K562 (cell line): Measurements from ENCODE around the gene GSTA2. TPM values are rescaled to one million over a fixed set of nuclear protein-coding genes. Genes with fewer than 3 reads are reported as not detected.

ENCODE experiments used
- ATAC-seq: fragments of 200-7000 bp; cut with Tn5 transposase; 3 replicates; pipeline ENCODE4 v1.9.1; 2020; ENCODE audit warnings: moderate library complexity
- BruUV-seq: library from RNA; stranded (reverse); fragments of 400-500 nt; replicated peaks from 2 replicates; lab custom pipeline; 2021; lab: Mats Ljungman, UMichigan
- CTCF ChIA-PET: fragments of 300-600 bp; formaldehyde crosslinking; extraction: SDS; loops from one replicate; lab custom pipeline; 2021; ENCODE audit warnings: low intra/inter-chr PET ratio; lab: Yijun Ruan, JAX
- POLR2A ChIA-PET: fragments of 300-600, 350-650 bp; sonication (Branson Sonifier 250); formaldehyde crosslinking; extraction: SDS; loops from one replicate; lab custom pipeline; 2021; ENCODE audit warnings: antibody characterized with exemption, inconsistent platforms; lab: Yijun Ruan, JAX
- DNase-seq, 4 experiments: peaks; one replicate each; pipeline versions ENCODE4 v3.0.0 to v3.0.0-alpha.2; 2011 to 2018; ENCODE audit warnings: low spot score in 3 of 4, mixed read lengths in 3 of 4; ENCODE audit errors: extremely low read depth in 1 of 4
- FAIRE-seq: peaks from 2 replicates; lab custom pipeline; 2011; peaks lifted over from hg19 to GRCh38; lab: Jason Lieb, UNC
- H2AFZ ChIP-seq: 2 replicates; pipeline ENCODE4 v1.6.0; 2011; ENCODE audit warnings: low read depth, low read length, control low read depth, inconsistent platforms
- H3K27ac ChIP-seq: fragments of 200-600 bp; 3 replicates; pipeline ENCODE4 v1.8.0; 2011; ENCODE audit warnings: low read depth, mild to moderate bottlenecking, control low read depth, inconsistent platforms, low read length, moderate library complexity, mixed read lengths; ENCODE audit errors: extremely low read depth
- H3K27me3 ChIP-seq, 2 experiments: fragments of 300-600 bp in 1 of 2; 2 replicates in 1 of 2; 3 replicates in 1 of 2; pipeline versions ENCODE4 v1.6.0 to v1.8.0; 2011; ENCODE audit warnings: inconsistent platforms in 2 of 2, low read length in 2 of 2, mild to moderate bottlenecking in 1 of 2, mixed read lengths in 1 of 2, moderate library complexity in 1 of 2; ENCODE audit not compliant: control insufficient read depth in 2 of 2, insufficient read depth in 2 of 2
- H3K36me3 ChIP-seq: fragments of 300-600 bp; 3 replicates; pipeline ENCODE4 v1.8.0; 2011; ENCODE audit warnings: mild to moderate bottlenecking, low read length, inconsistent platforms; ENCODE audit not compliant: control insufficient read depth, insufficient read depth
- H3K4me1 ChIP-seq, 2 experiments: fragments of 200-600 bp in 1 of 2; replicated peaks in 1 of 2; 2 replicates in 1 of 2; 3 replicates in 1 of 2; pipeline versions ENCODE4 v1.5.1 to v1.8.0; 2011; ENCODE audit warnings: inconsistent platforms in 2 of 2, low read length in 2 of 2, mild to moderate bottlenecking in 1 of 2, mixed read lengths in 1 of 2, moderate library complexity in 1 of 2; ENCODE audit not compliant: control insufficient read depth in 2 of 2, insufficient read depth in 2 of 2
- H3K4me2 ChIP-seq: 2 replicates; pipeline ENCODE4 v1.6.1; 2011; ENCODE audit warnings: low read length, control low read depth, inconsistent platforms, mixed read lengths; ENCODE audit not compliant: insufficient read depth
- H3K4me3 ChIP-seq: fragments of 200-600 bp; sonication (generic), shearing (Covaris generic); 2 replicates; pipeline ENCODE4 v1.5.1; 2016; ENCODE audit warnings: control low read depth, inconsistent platforms
- H3K79me2 ChIP-seq: fragments of 200-600 bp; 3 replicates; pipeline ENCODE4 v1.8.0; 2011; ENCODE audit warnings: low read length, inconsistent platforms; ENCODE audit not compliant: control insufficient read depth, insufficient read depth
- H3K9ac ChIP-seq, 2 experiments: 2 replicates each; pipeline versions ENCODE4 v1.6.0 to v1.6.1; 2011; ENCODE audit warnings: low read depth in 2 of 2, low read length in 2 of 2, control low read depth in 1 of 2, inconsistent platforms in 1 of 2, mild to moderate bottlenecking in 1 of 2, mixed read lengths in 1 of 2; ENCODE audit not compliant: insufficient read depth in 1 of 2
- H3K9me1 ChIP-seq: one replicate; pipeline ENCODE4 v1.6.0; 2011; ENCODE audit warnings: inconsistent platforms, mild to moderate bottlenecking, low read length, moderate library complexity; ENCODE audit not compliant: control insufficient read depth, insufficient read depth
- H3K9me3 ChIP-seq: replicated peaks from 2 replicates; pipeline ENCODE4 v1.5.1; 2011; ENCODE audit warnings: low read depth, low read length, inconsistent platforms; ENCODE audit not compliant: control insufficient read depth, insufficient read depth
- H4K20me1 ChIP-seq: replicated peaks from 2 replicates; pipeline ENCODE4 v1.6.1; 2011; ENCODE audit warnings: low read length, inconsistent platforms, mixed read lengths; ENCODE audit not compliant: control insufficient read depth, insufficient read depth
- GABPA ChIP-seq: fragments of 200-800 bp; sonication (Bioruptor generic); conservative IDR thresholded peaks from 2 replicates; pipeline ENCODE4 v1.6.1; 2016; ENCODE audit warnings: low read depth, missing genetic modification characterization, missing compliant biosample characterization
- MTF1 ChIP-seq: fragments of 250-450 bp; sonication (Bioruptor Pico); IDR thresholded peaks from 2 replicates; pipeline ENCODE4 v1.9.0; 2021; ENCODE audit warnings: moderate library complexity, mild to moderate bottlenecking, inconsistent platforms, borderline replicate concordance
- NRF1 ChIP-seq, 2 experiments: fragments of 450-650 bp; IDR thresholded peaks in 1 of 2; conservative IDR thresholded peaks in 1 of 2; 2 replicates each; pipeline ENCODE4 v1.6.1; 2014; ENCODE audit warnings: mild to moderate bottlenecking in 2 of 2
- PCBP1 ChIP-seq: fragments of 200-400 bp; formaldehyde crosslinking; IDR thresholded peaks from 2 replicates; pipeline ENCODE4 v1.6.1; 2018; ENCODE audit warnings: mild to moderate bottlenecking, low read depth, low read length; ENCODE audit not compliant: poor library complexity, severe bottlenecking
- SIX5 ChIP-seq, 2 experiments: IDR thresholded peaks; 2 replicates each; pipeline ENCODE4 v1.6.1; 2011; ENCODE audit warnings: low read length in 2 of 2, borderline replicate concordance in 1 of 2, low read depth in 1 of 2, mild to moderate bottlenecking in 1 of 2, moderate library complexity in 1 of 2; ENCODE audit not compliant: insufficient read depth in 1 of 2
- TEAD2 ChIP-seq: fragments of 450-650 bp; IDR thresholded peaks from 2 replicates; pipeline ENCODE4 v1.6.1; 2016; ENCODE audit warnings: missing genetic modification characterization, control low read depth, missing compliant biosample characterization
- WGBS: fragments of 100-300 bp; shearing (Covaris generic); methylation state at CpG from one replicate; pipeline ENCODE4 v1.1.6; 2016; ENCODE audit warnings: low coverage, mixed read lengths; ENCODE audit not compliant: insufficient coverage; ENCODE audit errors: missing lambda C conversion rate; 5-methylcytosine and 5-hydroxymethylcytosine counted together
- in situ Hi-C: fragments of 300-500 bp; cut with MboI; formaldehyde crosslinking; loops from 4 replicates; pipeline ENCODE4 v1.15.0; 2018; ENCODE audit warnings: inconsistent platforms, mixed read lengths
- intact Hi-C: fragments of 100-400 bp; cut with micrococcal nuclease; formaldehyde crosslinking; loops from 2 replicates; pipeline ENCODE4 v1.14.2; 2022
- polyA plus RNA-seq, 8 experiments: library from polyadenylated mRNA; depleted of rRNA in 4 of 8; stranded (reverse) in 5 of 8; unstranded in 3 of 8; fragments of >200 nt; fragmentation: Nextera tagmentation in 2 of 8; fragmentation: Illumina TruSeq in 1 of 8; extraction: Ambion mirVana in 2 of 8; extraction: Trizol in 1 of 8; gene quantifications; 2 replicates each; pipeline versions ENCODE4 v1.2.1 to v1.2.3, GENCODE V29; 2011 to 2014; ENCODE audit warnings: inconsistent platforms in 1 of 8, missing spikeins in 1 of 8
- total RNA-seq, 7 experiments: library from RNA; depleted of rRNA in 6 of 7; stranded (reverse); fragments of >200 nt in 6 of 7; fragmentation: Illumina TruSeq in 2 of 7; extraction: Trizol in 2 of 7; gene quantifications; 2 replicates each; pipeline versions ENCODE4 v1.2.1 to v1.2.3, GENCODE V29; 2011 to 2021; ENCODE audit warnings: low replicate concordance in 1 of 7
- TF ChIP-seq, protein P1 (sequence below): fragments of 450-650 bp; IDR thresholded peaks from 2 replicates; pipeline ENCODE4 v1.6.1; 2016; ENCODE audit warnings: low read depth

The GSTA2 gene
- total and polyA plus RNA-seq, 9 of the 15 experiments (the other 6 are each of a cell fraction or from before 2014, with no cell fraction given): 0.11 to 0.24 (median 0.14) TPM; not detected in 3

DNA sequence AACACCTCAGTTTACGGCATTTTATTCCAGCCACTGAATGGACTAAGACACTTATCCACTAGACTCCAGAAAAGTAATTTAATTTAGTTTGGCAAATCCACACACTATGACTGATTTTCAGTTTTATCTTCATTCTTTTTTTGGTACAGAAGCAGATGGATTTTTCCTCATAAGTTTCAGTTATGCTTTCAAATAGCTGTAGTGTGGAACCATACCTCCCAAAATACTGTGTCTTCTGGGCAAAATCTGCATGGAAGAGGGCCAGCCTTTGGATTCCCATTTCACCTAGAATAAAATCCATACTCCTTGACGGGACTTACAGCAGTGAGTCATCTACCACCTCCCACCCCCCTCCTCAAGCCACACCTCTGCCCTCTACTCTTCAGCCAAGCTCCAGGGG is 43.0 kb downstream of the GSTA2 start:
- Histone ChIP-seq H3K4me3 (no peak overlapping the region), H3K27ac (no peak overlapping the region), H3K9me3 (no peaks in the 10 kb centered on the region), H3K4me1 (peaks cover 9 to 12% of the 10 kb centered on the region in 2 experiments; a peak in 4 of 5 replicates), H3K9ac (no peak overlapping the region), H3K79me2 (no peaks in the 10 kb centered on the region), H4K20me1 (no peaks in the 10 kb centered on the region), H3K9me1 (no peaks in the 10 kb centered on the region), H3K4me2 (no peak overlapping the region), H2AFZ (0 out of 2 replicates have a peak overlapping the region, but pooled peaks have one; percentile 33), H3K36me3 (no peaks in the 10 kb centered on the region), H3K27me3 (no peaks in the 10 kb centered on the region)
- 30% methylated on average over 2 of the region's 2 CpGs for WGBS
- no peak for DNase-seq
- ATAC-seq: no peak
- in situ Hi-C loops: loop anchor here (10.0 kb wide), 1 partner anchor 334 kb away; no protein-coding TSS in a partner anchor
- intact Hi-C loops: loop anchor here (10.0 kb wide), 1 partner anchor 274 kb away; the partner anchor contains the start of gene GSTA4
- BruUV-seq: no TSS peak
- FAIRE-seq: no peak
- TF ChIP-seq GABPA (tag): no peak
- TF ChIP-seq MTF1 (CRISPR knock-in tag): no peak
- TF ChIP-seq, protein P1, sequence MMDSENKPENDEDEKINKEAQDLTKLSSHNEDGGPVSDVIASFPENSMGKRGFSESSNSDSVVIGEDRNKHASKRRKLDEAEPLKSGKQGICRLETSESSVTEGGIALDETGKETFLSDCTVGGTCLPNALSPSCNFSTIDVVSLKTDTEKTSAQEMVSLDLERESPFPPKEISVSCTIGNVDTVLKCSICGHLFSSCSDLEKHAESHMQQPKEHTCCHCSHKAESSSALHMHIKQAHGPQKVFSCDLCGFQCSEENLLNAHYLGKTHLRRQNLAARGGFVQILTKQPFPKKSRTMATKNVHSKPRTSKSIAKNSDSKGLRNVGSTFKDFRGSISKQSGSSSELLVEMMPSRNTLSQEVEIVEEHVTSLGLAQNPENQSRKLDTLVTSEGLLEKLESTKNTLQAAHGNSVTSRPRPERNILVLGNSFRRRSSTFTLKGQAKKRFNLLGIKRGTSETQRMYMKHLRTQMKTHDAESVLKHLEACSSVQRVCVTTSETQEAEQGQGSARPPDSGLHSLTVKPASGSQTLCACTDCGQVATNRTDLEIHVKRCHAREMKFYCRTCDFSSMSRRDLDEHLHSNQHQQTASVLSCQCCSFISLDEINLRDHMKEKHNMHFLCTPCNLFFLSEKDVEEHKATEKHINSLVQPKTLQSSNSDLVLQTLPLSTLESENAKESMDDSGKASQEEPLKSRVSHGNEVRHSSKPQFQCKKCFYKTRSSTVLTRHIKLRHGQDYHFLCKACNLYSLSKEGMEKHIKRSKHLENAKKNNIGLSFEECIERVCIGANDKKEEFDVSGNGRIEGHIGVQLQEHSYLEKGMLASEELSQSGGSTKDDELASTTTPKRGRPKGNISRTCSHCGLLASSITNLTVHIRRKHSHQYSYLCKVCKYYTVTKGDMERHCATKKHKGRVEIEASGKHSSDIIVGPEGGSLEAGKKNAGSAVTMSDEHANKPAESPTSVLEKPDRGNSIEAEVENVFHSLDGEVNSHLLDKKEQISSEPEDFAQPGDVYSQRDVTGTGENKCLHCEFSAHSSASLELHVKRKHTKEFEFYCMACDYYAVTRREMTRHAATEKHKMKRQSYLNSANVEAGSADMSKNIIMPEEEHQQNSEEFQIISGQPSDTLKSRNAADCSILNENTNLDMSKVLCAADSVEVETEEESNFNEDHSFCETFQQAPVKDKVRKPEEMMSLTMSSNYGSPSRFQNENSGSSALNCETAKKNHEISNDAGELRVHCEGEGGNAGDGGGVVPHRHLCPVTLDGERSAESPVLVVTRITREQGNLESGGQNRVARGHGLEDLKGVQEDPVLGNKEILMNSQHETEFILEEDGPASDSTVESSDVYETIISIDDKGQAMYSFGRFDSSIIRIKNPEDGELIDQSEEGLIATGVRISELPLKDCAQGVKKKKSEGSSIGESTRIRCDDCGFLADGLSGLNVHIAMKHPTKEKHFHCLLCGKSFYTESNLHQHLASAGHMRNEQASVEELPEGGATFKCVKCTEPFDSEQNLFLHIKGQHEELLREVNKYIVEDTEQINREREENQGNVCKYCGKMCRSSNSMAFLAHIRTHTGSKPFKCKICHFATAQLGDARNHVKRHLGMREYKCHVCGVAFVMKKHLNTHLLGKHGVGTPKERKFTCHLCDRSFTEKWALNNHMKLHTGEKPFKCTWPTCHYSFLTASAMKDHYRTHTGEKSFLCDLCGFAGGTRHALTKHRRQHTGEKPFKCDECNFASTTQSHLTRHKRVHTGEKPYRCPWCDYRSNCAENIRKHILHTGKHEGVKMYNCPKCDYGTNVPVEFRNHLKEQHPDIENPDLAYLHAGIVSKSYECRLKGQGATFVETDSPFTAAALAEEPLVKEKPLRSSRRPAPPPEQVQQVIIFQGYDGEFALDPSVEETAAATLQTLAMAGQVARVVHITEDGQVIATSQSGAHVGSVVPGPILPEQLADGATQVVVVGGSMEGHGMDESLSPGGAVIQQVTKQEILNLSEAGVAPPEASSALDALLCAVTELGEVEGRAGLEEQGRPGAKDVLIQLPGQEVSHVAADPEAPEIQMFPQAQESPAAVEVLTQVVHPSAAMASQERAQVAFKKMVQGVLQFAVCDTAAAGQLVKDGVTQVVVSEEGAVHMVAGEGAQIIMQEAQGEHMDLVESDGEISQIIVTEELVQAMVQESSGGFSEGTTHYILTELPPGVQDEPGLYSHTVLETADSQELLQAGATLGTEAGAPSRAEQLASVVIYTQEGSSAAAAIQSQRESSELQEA: no peak
- TF ChIP-seq SIX5 (IDR thresholded peaks at IDR 0.05; ENCODE audit: borderline replicate concordance in 1 of 2, insufficient read depth in 1 of 2, low read depth in 1 of 2, low read length in 2 of 2): no peak
- TF ChIP-seq PCBP1: no peak
- TF ChIP-seq TEAD2 (tag): no peak
- TF ChIP-seq NRF1 (conservative IDR thresholded peaks at IDR 0.05 in 1 of 2, IDR thresholded peaks at IDR 0.05 in 1 of 2): no peak
- ChIA-PET CTCF (no interaction called here), POLR2A (no interaction called here)
